Measurements from ENCODE around the gene FAM43A. TPM values are rescaled to one million over a fixed set of nuclear protein-coding genes. Genes with fewer than 3 reads are reported as not detected.

The FAM43A gene
- total and polyA plus RNA-seq, 2 of the 8 experiments (the other 6 are each of a cell fraction or from before 2014, with no cell fraction given), result 2.3 to 2.6 TPM

DNA sequence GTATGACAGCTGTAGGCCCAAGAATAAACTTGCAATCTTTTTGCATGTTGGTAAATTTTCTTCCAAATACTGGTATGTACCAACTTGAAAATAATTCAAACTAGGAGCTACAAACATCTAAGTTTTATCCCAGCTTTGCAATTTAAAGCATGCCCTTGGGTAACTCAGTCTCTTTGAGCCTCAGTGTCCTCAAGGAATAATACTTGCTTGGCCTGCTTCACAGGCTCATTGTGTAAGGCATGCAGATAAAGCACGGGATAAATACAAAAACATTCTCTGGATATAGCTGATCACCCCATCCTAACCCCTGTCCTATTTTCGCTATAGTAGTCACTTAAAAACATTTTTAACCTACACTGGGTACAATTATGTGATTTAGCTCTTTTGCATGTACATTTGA, 42.9 kb upstream of the FAM43A start:
- Histone ChIP-seq H3K14ac (ENCODE audit: insufficient read length) (no peak overlapping the region), H3K79me1 (ENCODE audit: low read depth, low read length) (no peaks in the 10 kb centered on the region; the same call in 1 of the 2 replicates), H3K27me3 (replicated peaks in 1 of 4; ENCODE audit: control insufficient read depth in 3 of 4, extremely low read depth in 1 of 4, insufficient read depth in 3 of 4, low read length in 3 of 4) (no peaks in the 10 kb centered on the region), H2BK20ac (ENCODE audit: low read length) (no peak overlapping the region), H3K4me3 (ENCODE audit: extremely low read depth in 1 of 4, insufficient read depth in 2 of 4, low read depth in 3 of 4, low read length in 4 of 4) (no peak overlapping the region), H3K4me1 (replicated peaks in 1 of 4; ENCODE audit: control insufficient read depth in 3 of 4, insufficient read depth in 4 of 4, low read length in 3 of 4) (no peaks in the 10 kb centered on the region), H3K36me3 (ENCODE audit: control insufficient read depth in 2 of 4, insufficient read depth in 4 of 4, low read length in 3 of 4) (peaks cover 11 to 56% (median 41%) of the 10 kb centered on the region in 4 experiments), H3K23ac (ENCODE audit: insufficient read length) (no peak overlapping the region), H2BK120ac (replicated peaks; ENCODE audit: low read depth, low read length) (no peak overlapping the region), H3K18ac (ENCODE audit: extremely low read depth, low read length) (no peak overlapping the region), H2BK12ac (ENCODE audit: low read depth, low read length) (no peak overlapping the region), H3K23me2 (ENCODE audit: low read depth, low read length) (no peaks in the 10 kb centered on the region), H2BK15ac (ENCODE audit: low read length) (no peak overlapping the region), H2BK5ac (ENCODE audit: low read depth, low read length) (no peak overlapping the region), H3K79me2 (ENCODE audit: control insufficient read depth in 1 of 2, insufficient read depth in 2 of 2, low read length in 2 of 2) (no peaks in the 10 kb centered on the region), H4K91ac (replicated peaks; ENCODE audit: insufficient read length, low read length) (no peak overlapping the region), H2AFZ (ENCODE audit: low read length) (no peak overlapping the region), H4K8ac (ENCODE audit: extremely low read depth, insufficient read depth, low read length) (no peak overlapping the region), H3K9me3 (ENCODE audit: insufficient read depth in 2 of 2, low read depth in 1 of 2, low read length in 1 of 2) (no peaks in the 10 kb centered on the region), H3K4me2 (ENCODE audit: insufficient read depth in 1 of 2, low read depth in 2 of 2, low read length in 2 of 2) (no peak overlapping the region), H3K27ac (ENCODE audit: low read depth, low read length) (no peak overlapping the region), H3K9ac (replicated peaks in 1 of 4; ENCODE audit: extremely low read depth in 1 of 4, low read depth in 3 of 4, low read length in 3 of 4) (no peak overlapping the region), H3K4ac (replicated peaks; ENCODE audit: insufficient read length, low read depth, low read length) (no peak overlapping the region), H4K20me1 (replicated peaks in 1 of 2; ENCODE audit: control insufficient read depth in 1 of 2, insufficient read depth in 2 of 2, low read length in 2 of 2) (peaks cover 1 to 2% of the 10 kb centered on the region in 2 experiments), H2AK5ac (ENCODE audit: low read depth, low read length) (no peak overlapping the region), H3K56ac (replicated peaks; ENCODE audit: insufficient read length, low read depth, low read length) (no peak overlapping the region), H4K5ac (ENCODE audit: insufficient read length, low read depth, low read length) (no peak overlapping the region)
- ChIA-PET CTCF (ENCODE audit: partially characterized antibody) (interaction anchor here (0.8 to 2.1 kb wide), 8 partner anchors 8 to 362 kb away, joined by 3 to 6 read pairs (median 4); partner anchors contain the start of genes LSG1 and TMEM44), POLR2A (ENCODE audit: partially characterized antibody) (interaction anchor here (0.6 to 1.6 kb wide), 3 partner anchors 9 to 44 kb away, joined by 3 to 5 read pairs (median 3); partner anchors contain the start of gene TMEM44)
- no peak for DNase-seq (ENCODE audit: low read depth in 1 of 2, low spot score in 2 of 2)
- no peak for FAIRE-seq
- 89% methylated on average over 2 of the region's 2 CpGs; no CpG with 5 or more reads in 1 of the 2 experiments for WGBS, 2 experiments (ENCODE audit: extremely low coverage in 1 of 2, insufficient coverage in 1 of 2, insufficient read length in 1 of 2, insufficient replicate concordance in 2 of 2, low coverage in 1 of 2, low lambda C conversion rate in 2 of 2, missing lambda C conversion rate in 1 of 2)
- no peak for TF ChIP-seq EGR1 (IDR thresholded peaks at IDR 0.05; ENCODE audit: borderline replicate concordance, low read depth, low read length)
- TF ChIP-seq EP300 (IDR thresholded peaks at IDR 0.05; ENCODE audit: borderline replicate concordance in 1 of 2, low read depth in 2 of 2, low read length in 2 of 2), result no peak
- TF ChIP-seq RBBP5 (IDR thresholded peaks at IDR 0.05; ENCODE audit: borderline replicate concordance, low read depth, low read length), result no peak
- TF ChIP-seq HDAC2 (IDR thresholded peaks at IDR 0.05; ENCODE audit: borderline replicate concordance in 1 of 2, low read depth in 2 of 2, low read length in 2 of 2), result no peak
- TF ChIP-seq KDM5A (IDR thresholded peaks at IDR 0.05; ENCODE audit: low read length), result no peak
- TF ChIP-seq SUZ12 (IDR thresholded peaks at IDR 0.05; ENCODE audit: low read length), result no peak
- no peak for TF ChIP-seq SAP30 (IDR thresholded peaks at IDR 0.05; ENCODE audit: insufficient read depth, insufficient replicate concordance, low read length)
- TF ChIP-seq RFX5 (IDR thresholded peaks at IDR 0.05; ENCODE audit: borderline replicate concordance, low read depth, low read length), result no peak
- TF ChIP-seq CEBPB (IDR thresholded peaks at IDR 0.05; ENCODE audit: low read depth, low read length), result no peak
- TF ChIP-seq CBX8 (IDR thresholded peaks at IDR 0.05; ENCODE audit: borderline replicate concordance, low read depth, low read length), result no peak
